Neural cell (in vitro differentiated cells): ENCODE data around the gene ZNF385D. TPM values are rescaled to one million over a fixed set of nuclear protein-coding genes. Genes with fewer than 3 reads are reported as not detected.

ENCODE experiments used
- H2AFZ ChIP-seq: fragments of 200-600, 300-800 bp; sonication (generic), shearing (Covaris generic); 2 replicates; pipeline ENCODE4 v1.6.0; 2014; ENCODE audit warnings: low read depth, mild to moderate bottlenecking, antibody characterized with exemption, low read length, moderate library complexity
- H3F3A ChIP-seq: fragments of 200-600 bp; shearing (Covaris generic); 2 replicates; pipeline ENCODE4 v1.6.1; 2016; ENCODE audit warnings: mild to moderate bottlenecking, moderate library complexity, mixed read lengths, antibody characterized with exemption, low read length; ENCODE audit not compliant: insufficient read depth, poor library complexity, severe bottlenecking
- H3K27ac ChIP-seq: fragments of 200-600, 300-800 bp; sonication (generic), shearing (Covaris generic); 2 replicates; pipeline ENCODE4 v1.5.1; 2014; ENCODE audit warnings: mild to moderate bottlenecking, low read length, moderate library complexity
- H3K27me3 ChIP-seq: fragments of 300-800, 200-600 bp; sonication (generic), shearing (Covaris generic); 2 replicates; pipeline ENCODE4 v1.6.0; 2014; ENCODE audit warnings: mild to moderate bottlenecking, low read depth, low read length, moderate library complexity; ENCODE audit not compliant: insufficient read depth
- H3K36me3 ChIP-seq: fragments of 300-800, 200-600 bp; sonication (generic), shearing (Covaris generic); 2 replicates; pipeline ENCODE4 v1.5.1; 2014; ENCODE audit warnings: mild to moderate bottlenecking, antibody characterized with exemption, low read length, moderate library complexity; ENCODE audit not compliant: insufficient read depth
- H3K4me2 ChIP-seq: fragments of 300-800, 200-600 bp; sonication (generic), shearing (Covaris generic); 2 replicates; pipeline ENCODE4 v1.6.0; 2014; ENCODE audit warnings: mild to moderate bottlenecking, low read length
- H3K4me3 ChIP-seq: fragments of 300-800, 200-600 bp; sonication (generic), shearing (Covaris generic); 2 replicates; pipeline ENCODE4 v1.5.1; 2014; ENCODE audit warnings: mild to moderate bottlenecking, low read length, moderate library complexity
- H3K79me2 ChIP-seq: fragments of 200-600 bp; shearing (Covaris generic); replicated peaks from 2 replicates; pipeline ENCODE4 v1.6.0; 2014; ENCODE audit warnings: mild to moderate bottlenecking, low read length, moderate library complexity; ENCODE audit not compliant: insufficient read depth
- H3K9ac ChIP-seq: fragments of 300-800, 200-600 bp; sonication (generic), shearing (Covaris generic); 2 replicates; pipeline ENCODE4 v1.6.1; 2016; ENCODE audit warnings: mild to moderate bottlenecking, low read length, mixed read lengths
- H3K9me2 ChIP-seq: fragments of 200-600 bp; shearing (Covaris generic); 2 replicates; pipeline ENCODE4 v1.6.1; 2016; ENCODE audit warnings: mild to moderate bottlenecking, low read length, mixed read lengths; ENCODE audit not compliant: insufficient read depth
- H3K9me3 ChIP-seq: fragments of 200-600, 300-800 bp; sonication (generic), shearing (Covaris generic); 2 replicates; pipeline ENCODE4 v1.6.1; 2016; ENCODE audit warnings: mild to moderate bottlenecking, mixed run types, low read length, moderate library complexity, mixed read lengths
- H4K20me1 ChIP-seq: fragments of 200-600 bp; shearing (Covaris generic); 2 replicates; pipeline ENCODE4 v1.6.1; 2016; ENCODE audit warnings: mild to moderate bottlenecking, mixed run types; ENCODE audit not compliant: insufficient read depth
- CTCF ChIP-seq: fragments of 450-650 bp; IDR thresholded peaks from 2 replicates; pipeline ENCODE4 v1.5.1; 2014; ENCODE audit warnings: antibody characterized with exemption, mild to moderate bottlenecking, moderate library complexity; ENCODE audit not compliant: poor library complexity, severe bottlenecking
- EP300 ChIP-seq: fragments of 450-650 bp; conservative IDR thresholded peaks from 2 replicates; pipeline ENCODE4 v1.6.1; 2014; ENCODE audit warnings: antibody characterized with exemption, mild to moderate bottlenecking, moderate library complexity; ENCODE audit not compliant: poor library complexity, severe bottlenecking
- EZH2 ChIP-seq: fragments of 200-600, 300-800 bp; shearing (Covaris generic), sonication (generic); IDR thresholded peaks from 2 replicates; pipeline ENCODE4 v1.6.1; 2014; ENCODE audit warnings: antibody characterized with exemption, low read length, borderline replicate concordance, mild to moderate bottlenecking; ENCODE audit not compliant: insufficient read depth, poor library complexity, severe bottlenecking
- MXI1 ChIP-seq: fragments of 450-650 bp; conservative IDR thresholded peaks from 2 replicates; pipeline ENCODE4 v1.6.1; 2014; ENCODE audit warnings: antibody characterized with exemption, mild to moderate bottlenecking; ENCODE audit not compliant: poor library complexity, severe bottlenecking
- POLR2AphosphoS5 ChIP-seq: IDR thresholded peaks from 2 replicates; pipeline ENCODE4 v1.6.1; 2012
- RAD21 ChIP-seq: fragments of 450-650 bp; conservative IDR thresholded peaks from 2 replicates; pipeline ENCODE4 v1.6.1; 2014; ENCODE audit warnings: antibody characterized with exemption, mild to moderate bottlenecking, moderate library complexity
- REST ChIP-seq: IDR thresholded peaks from 2 replicates; pipeline ENCODE4 v1.6.1; 2012; ENCODE audit warnings: borderline replicate concordance
- SMC3 ChIP-seq: fragments of 450-650 bp; conservative IDR thresholded peaks from 2 replicates; pipeline ENCODE4 v1.6.1; 2014; ENCODE audit warnings: antibody characterized with exemption, mild to moderate bottlenecking, moderate library complexity; ENCODE audit not compliant: poor library complexity
- TAF1 ChIP-seq: IDR thresholded peaks from 2 replicates; pipeline ENCODE4 v1.6.1; 2012; ENCODE audit warnings: low read depth
- polyA plus RNA-seq: library from polyadenylated mRNA; depleted of rRNA; stranded (reverse); fragments of >200 nt; gene quantifications from 2 replicates; pipeline ENCODE4 v1.2.3, GENCODE V29; 2014

Gene ZNF385D
- polyA plus RNA-seq, 1 donor from 2014 or later: 3.4 TPM

- TF ChIP-seq EP300: no peak
- no peak for TF ChIP-seq POLR2AphosphoS5
- no peak for TF ChIP-seq MXI1
- TF ChIP-seq TAF1: no peak
- TF ChIP-seq RAD21: no peak
- no peak for TF ChIP-seq CTCF
- no peak for TF ChIP-seq EZH2
- no peak for TF ChIP-seq REST
- TF ChIP-seq SMC3: no peak
- no peak overlapping the region for H3K27ac ChIP-seq
Observed at GRCh38 chr3:21781355-21781754, 30.3 kb upstream of the ZNF385D start.

GRCh38 chr3:21779909-21780308 is 28.9 kb upstream of the ZNF385D start:
- Histone ChIP-seq H3K4me2 (no peak overlapping the region), H3K9me3 (no peaks in the 10 kb centered on the region), H3K9ac (no peak overlapping the region), H3K27me3 (no peaks in the 10 kb centered on the region), H3K9me2 (no peaks in the 10 kb centered on the region), H3K4me3 (no peak overlapping the region), H3K27ac (no peak overlapping the region), H3K79me2 (no peaks in the 10 kb centered on the region), H3F3A (peaks cover 4% of the 10 kb centered on the region), H3K36me3 (no peaks in the 10 kb centered on the region), H4K20me1 (no peaks in the 10 kb centered on the region), H2AFZ (no peak overlapping the region)
- TF ChIP-seq POLR2AphosphoS5: no peak
- TF ChIP-seq CTCF: no peak
- TF ChIP-seq SMC3: no peak
- TF ChIP-seq MXI1: no peak
- no peak for TF ChIP-seq RAD21
- no peak for TF ChIP-seq EZH2
- no peak for TF ChIP-seq REST

More at GRCh38 chr3:21781355-21781754, 30.3 kb upstream of the ZNF385D start:
- no peak overlapping the region for H3K4me2 ChIP-seq
- no peaks in the 10 kb centered on the region for H3K79me2 ChIP-seq
- H3F3A ChIP-seq: peaks cover 4% of the 10 kb centered on the region
- H3K4me3 ChIP-seq: no peak overlapping the region
- no peak overlapping the region for H3K9ac ChIP-seq
- H4K20me1 ChIP-seq: no peaks in the 10 kb centered on the region
- H3K9me3 ChIP-seq: no peaks in the 10 kb centered on the region
- H2AFZ ChIP-seq: no peak overlapping the region
- H3K36me3 ChIP-seq: no peaks in the 10 kb centered on the region
- H3K9me2 ChIP-seq: no peaks in the 10 kb centered on the region
- no peaks in the 10 kb centered on the region for H3K27me3 ChIP-seq
